ENCODE measurements around the gene AAK1. TPM values are rescaled to one million over a fixed set of nuclear protein-coding genes. Genes with fewer than 3 reads are reported as not detected.
"Not testable (repeated sequence)": the region's sequence is repeated elsewhere in the genome, so short reads cannot be mapped to it uniquely, and the experiment has no call there.

AAK1 gene
- total RNA-seq, 2 donors from 2014 or later, result 187 to 243 TPM

DNA sequence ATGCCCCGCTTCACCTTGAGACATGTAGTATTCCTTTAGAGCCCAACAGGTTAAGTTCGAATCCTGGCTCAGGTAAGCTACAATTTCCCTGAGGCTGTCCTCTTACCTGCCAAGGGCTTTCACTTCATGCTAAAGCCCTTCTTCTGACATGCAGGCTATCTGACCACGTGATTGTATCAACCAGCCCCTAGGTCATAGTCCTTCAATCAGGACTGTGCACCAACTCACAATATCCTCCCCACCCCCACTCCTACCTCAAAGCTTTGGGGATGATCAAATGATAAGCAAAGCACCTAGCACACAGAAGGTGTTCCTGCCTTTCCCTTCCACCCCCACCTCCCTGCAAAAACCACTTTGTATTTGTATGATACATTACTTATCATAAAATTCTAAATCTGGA lies 78.9 kb downstream of the AAK1 start:
- H3K9me3 ChIP-seq (ENCODE audit: control insufficient read depth, low read length, poor library complexity, severe bottlenecking), result no peaks in the 10 kb centered on the region
- peak overlapping the region; percentile 47 for H3K4me3 Mint-ChIP-seq
- ATAC-seq, result peak; percentile 30
- no peaks in the 10 kb centered on the region for H3K36me3 Mint-ChIP-seq (ENCODE audit: low read depth)
- DNase-seq, result no peak
- H3K27me3 Mint-ChIP-seq, result no peaks in the 10 kb centered on the region
- peaks cover 72% of the 10 kb centered on the region for H3K4me1 Mint-ChIP-seq
- peak overlapping the region; percentile 88 for H3K27ac Mint-ChIP-seq

DNA sequence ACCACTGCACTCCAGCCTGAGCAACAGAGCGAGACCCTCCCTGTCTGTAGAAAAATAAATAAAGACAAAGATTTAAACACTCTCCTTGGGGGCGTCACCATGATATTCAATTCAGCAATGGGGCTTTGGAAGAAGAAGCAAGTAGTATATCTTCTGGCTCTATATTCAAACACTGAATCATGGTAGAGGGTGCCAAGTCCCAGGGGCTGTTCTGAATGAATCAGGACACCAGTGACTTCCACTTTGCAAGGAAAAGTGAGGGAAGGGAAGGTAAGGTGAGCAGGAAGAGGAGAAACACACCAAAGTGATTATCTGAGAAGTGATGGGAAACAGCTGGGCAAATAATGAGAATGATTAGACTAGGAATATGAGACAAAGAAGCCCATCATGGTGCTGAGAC lies 80.5 kb downstream of the AAK1 start:
- Mint-ChIP-seq H3K4me3 (no peak overlapping the region), H3K36me3 (ENCODE audit: low read depth) (no peaks in the 10 kb centered on the region), H3K4me1 (peaks cover 60% of the 10 kb centered on the region), H3K27me3 (no peaks in the 10 kb centered on the region), H3K27ac (peak overlapping the region; percentile 27)
- ATAC-seq, result no peak
- H3K9me3 ChIP-seq (ENCODE audit: control insufficient read depth, low read length, poor library complexity, severe bottlenecking), result no peaks in the 10 kb centered on the region
- DNase-seq, result no peak

DNA sequence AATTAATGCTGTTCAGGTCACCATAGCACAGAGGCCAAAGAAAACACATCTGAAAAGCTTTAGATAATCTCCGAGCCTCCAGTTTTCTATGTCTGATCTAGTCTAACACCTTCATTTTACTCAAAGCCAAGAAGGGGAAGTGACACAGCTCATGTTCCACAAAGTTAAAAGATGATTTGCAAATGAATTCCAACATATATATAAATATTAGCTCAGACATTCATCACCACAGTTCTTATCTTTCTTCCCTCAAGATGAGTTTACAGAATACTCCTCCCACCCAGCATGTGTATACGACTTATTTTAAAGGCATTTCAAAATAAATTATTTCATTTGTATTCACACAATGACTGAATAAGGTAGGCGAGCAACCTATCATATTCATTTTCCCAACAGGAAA lies 82.4 kb downstream of the AAK1 start:
- no peaks in the 10 kb centered on the region for H3K36me3 Mint-ChIP-seq (ENCODE audit: low read depth)
- no peaks in the 10 kb centered on the region for H3K9me3 ChIP-seq (ENCODE audit: control insufficient read depth, low read length, poor library complexity, severe bottlenecking)
- H3K4me3 Mint-ChIP-seq, result no peak overlapping the region
- H3K4me1 Mint-ChIP-seq, result peaks cover 54% of the 10 kb centered on the region
- peak overlapping the region; percentile 49 for H3K27ac Mint-ChIP-seq
- ATAC-seq, result no peak
- no peaks in the 10 kb centered on the region for H3K27me3 Mint-ChIP-seq
- no peak for DNase-seq

DNA sequence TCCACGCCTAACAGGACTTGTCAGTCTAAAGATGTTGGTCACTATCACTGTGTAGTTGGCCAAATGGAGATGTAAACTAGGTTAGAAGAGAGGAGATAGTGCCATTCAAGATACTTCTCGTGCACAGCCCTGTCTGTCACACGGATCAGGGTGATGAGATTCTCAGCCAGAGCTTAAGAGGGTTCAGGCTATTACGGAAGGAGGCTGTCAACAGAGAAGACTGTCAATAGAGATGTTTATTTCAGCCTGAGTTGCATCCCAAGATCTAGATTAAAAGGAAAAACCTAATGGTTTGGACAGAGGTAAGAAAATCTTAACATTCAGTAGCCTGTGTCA lies 83.4 kb downstream of the AAK1 start:
- no peaks in the 10 kb centered on the region for H3K9me3 ChIP-seq (ENCODE audit: control insufficient read depth, low read length, poor library complexity, severe bottlenecking)
- no peaks in the 10 kb centered on the region for H3K27me3 Mint-ChIP-seq
- no peaks in the 10 kb centered on the region for H3K36me3 Mint-ChIP-seq (ENCODE audit: low read depth)
- no peak overlapping the region for H3K4me3 Mint-ChIP-seq
- DNase-seq (no peak), ATAC-seq (peak; percentile 5)
- H3K27ac Mint-ChIP-seq, result no peak overlapping the region
- H3K4me1 Mint-ChIP-seq, result peaks cover 51% of the 10 kb centered on the region

DNA sequence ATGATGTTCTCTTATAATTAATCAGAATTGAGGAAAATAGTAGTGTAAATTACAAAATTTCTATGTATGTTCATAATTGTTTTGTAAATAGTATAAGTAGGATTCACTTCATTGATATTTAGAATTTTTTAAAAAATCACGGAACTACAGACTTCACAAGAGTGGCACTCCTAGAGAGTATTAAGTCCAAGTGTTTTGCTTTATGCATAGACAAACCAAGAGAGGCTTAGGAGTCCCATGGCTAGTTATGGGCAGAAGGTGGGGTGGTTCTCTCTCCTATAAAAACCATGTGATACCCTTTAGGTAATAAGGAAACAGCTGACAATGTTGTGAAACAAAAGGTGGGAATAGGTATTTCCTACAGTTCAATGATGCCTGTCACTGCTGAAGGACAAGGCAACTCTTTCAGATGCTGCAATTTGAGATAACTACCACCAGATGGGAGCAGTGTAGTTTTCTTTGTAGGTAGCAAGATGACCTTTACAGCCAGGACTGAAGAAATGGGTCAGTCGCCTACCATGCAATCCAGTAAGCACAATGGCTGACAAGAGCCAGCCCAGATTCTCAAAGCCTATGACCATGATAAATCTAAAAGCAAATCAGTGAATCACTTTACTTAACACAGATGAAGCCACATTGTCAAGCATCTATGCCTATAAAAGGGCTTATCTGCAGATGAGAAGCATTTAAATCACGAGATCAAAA lies 83.9 kb downstream of the AAK1 start:
- no peaks in the 10 kb centered on the region for H3K9me3 ChIP-seq (ENCODE audit: control insufficient read depth, low read length, poor library complexity, severe bottlenecking)
- ATAC-seq (peak; percentile 75), DNase-seq (no peak)
- no peak overlapping the region for H3K27ac Mint-ChIP-seq
- H3K4me3 Mint-ChIP-seq, result peak overlapping the region; percentile 47
- H3K4me1 Mint-ChIP-seq, result peaks cover 51% of the 10 kb centered on the region
- H3K27me3 Mint-ChIP-seq, result no peaks in the 10 kb centered on the region
- no peaks in the 10 kb centered on the region for H3K36me3 Mint-ChIP-seq (ENCODE audit: low read depth)

DNA sequence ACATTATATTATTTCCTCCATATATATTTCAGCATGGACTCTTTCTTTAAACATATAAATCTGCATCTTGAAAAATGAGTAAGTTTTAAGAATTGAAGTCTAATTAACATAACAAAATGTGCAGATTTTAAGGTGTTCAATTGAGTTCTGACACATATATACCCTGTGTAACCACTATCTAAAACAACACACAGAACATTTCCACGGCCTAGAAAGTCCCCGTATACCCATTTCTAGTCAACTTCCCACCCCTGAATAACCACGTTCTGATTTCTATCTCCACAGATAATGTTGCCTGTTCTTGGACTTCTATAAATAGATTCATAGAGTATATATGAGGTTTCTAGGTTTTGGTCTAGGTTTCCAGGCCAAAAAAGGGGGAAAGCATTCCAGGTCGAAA lies 87.5 kb downstream of the AAK1 start:
- DNase-seq (no peak), ATAC-seq (peak; percentile 61)
- H3K4me3 Mint-ChIP-seq, result no peak overlapping the region

DNA sequence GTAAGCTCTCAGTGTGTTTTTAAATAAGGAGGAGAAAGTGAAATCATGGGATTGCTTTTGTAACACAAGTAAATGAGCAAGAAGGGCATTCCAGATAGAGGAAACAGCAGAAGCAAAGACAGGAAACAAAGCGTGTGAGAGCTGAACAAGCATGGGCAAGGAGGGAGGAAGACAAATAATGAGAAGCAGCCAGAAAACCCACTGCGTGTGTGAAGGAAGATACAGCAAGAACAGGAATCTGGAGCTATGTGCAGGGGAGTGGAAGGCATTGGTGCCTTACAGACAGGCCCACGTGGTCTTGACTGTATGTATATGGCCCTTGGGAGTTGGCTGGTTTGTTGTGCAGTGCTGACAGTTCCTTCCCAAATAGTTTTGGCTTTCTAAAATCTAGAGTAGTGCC lies 88.6 kb downstream of the AAK1 start:
- peak; percentile 30 for ATAC-seq
- no peaks in the 10 kb centered on the region for H3K9me3 ChIP-seq (ENCODE audit: control insufficient read depth, low read length, poor library complexity, severe bottlenecking)
- no peaks in the 10 kb centered on the region for H3K36me3 Mint-ChIP-seq (ENCODE audit: low read depth)
- peak overlapping the region; percentile 67 for H3K4me3 Mint-ChIP-seq
- peak overlapping the region; percentile 92 for H3K27ac Mint-ChIP-seq
- DNase-seq, result no peak
- peaks cover 47% of the 10 kb centered on the region for H3K4me1 Mint-ChIP-seq
- no peaks in the 10 kb centered on the region for H3K27me3 Mint-ChIP-seq

More for the DNA sequence above, 87.5 kb downstream of the AAK1 start:
- no peaks in the 10 kb centered on the region for H3K9me3 ChIP-seq (ENCODE audit: control insufficient read depth, low read length, poor library complexity, severe bottlenecking)
- Mint-ChIP-seq H3K27ac (peak overlapping the region; percentile 62), H3K4me1 (peaks cover 51% of the 10 kb centered on the region), H3K27me3 (no peaks in the 10 kb centered on the region), H3K36me3 (ENCODE audit: low read depth) (no peaks in the 10 kb centered on the region)

DNA sequence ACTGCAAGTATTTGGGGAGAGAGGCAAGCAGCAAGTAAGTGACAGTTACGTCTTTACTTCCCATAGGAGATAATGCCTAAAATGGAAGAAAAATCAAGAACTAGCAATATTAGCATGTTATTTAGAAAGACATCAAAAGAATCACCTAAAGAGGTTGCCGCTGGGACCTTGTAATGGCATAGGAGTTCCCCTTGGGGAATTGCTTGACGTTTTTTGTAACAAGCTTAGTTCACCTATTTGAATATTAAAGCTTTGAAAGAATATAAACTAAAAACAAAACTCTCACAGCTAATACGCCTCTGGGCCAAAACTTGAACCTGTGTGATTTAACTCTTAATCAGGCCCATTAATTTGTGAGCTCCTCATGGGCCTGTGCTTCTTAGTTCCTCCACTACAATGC lies 89.0 kb downstream of the AAK1 start:
- H3K27ac Mint-ChIP-seq, result peak overlapping the region; percentile 92
- ATAC-seq, result peak; percentile 4
- peaks cover 43% of the 10 kb centered on the region for H3K4me1 Mint-ChIP-seq
- H3K27me3 Mint-ChIP-seq, result no peaks in the 10 kb centered on the region
- H3K36me3 Mint-ChIP-seq (ENCODE audit: low read depth), result no peaks in the 10 kb centered on the region
- no peaks in the 10 kb centered on the region for H3K9me3 ChIP-seq (ENCODE audit: control insufficient read depth, low read length, poor library complexity, severe bottlenecking)
- DNase-seq, result no peak
- H3K4me3 Mint-ChIP-seq, result peak overlapping the region; percentile 67

DNA sequence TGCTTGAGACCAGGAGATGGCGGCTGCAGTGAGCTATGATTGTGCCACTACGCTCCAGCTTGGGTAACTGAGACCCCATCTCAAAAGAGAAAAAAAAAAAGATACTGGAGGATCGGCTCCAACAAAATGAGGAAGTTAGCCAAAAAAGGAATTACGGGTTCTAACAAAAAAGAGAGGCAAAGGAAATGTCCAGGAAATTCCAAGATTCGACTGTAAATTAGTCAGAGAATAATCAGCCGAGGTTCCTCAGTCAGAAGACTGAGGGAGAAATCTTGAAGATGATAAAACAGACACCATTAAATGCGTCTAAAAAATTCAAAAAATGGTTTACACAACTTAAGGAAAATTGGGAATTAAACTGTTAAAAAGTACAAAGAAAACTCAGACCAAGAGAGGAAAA lies 89.5 kb downstream of the AAK1 start:
- H3K4me3 Mint-ChIP-seq, result peak overlapping the region; percentile 49
- no peak for DNase-seq
- no peak for ATAC-seq
- no peaks in the 10 kb centered on the region for H3K36me3 Mint-ChIP-seq (ENCODE audit: low read depth)
- H3K9me3 ChIP-seq (ENCODE audit: control insufficient read depth, low read length, poor library complexity, severe bottlenecking), result no peaks in the 10 kb centered on the region
- peaks cover 46% of the 10 kb centered on the region for H3K4me1 Mint-ChIP-seq
- no peaks in the 10 kb centered on the region for H3K27me3 Mint-ChIP-seq
- H3K27ac Mint-ChIP-seq, result peak overlapping the region; percentile 92

DNA sequence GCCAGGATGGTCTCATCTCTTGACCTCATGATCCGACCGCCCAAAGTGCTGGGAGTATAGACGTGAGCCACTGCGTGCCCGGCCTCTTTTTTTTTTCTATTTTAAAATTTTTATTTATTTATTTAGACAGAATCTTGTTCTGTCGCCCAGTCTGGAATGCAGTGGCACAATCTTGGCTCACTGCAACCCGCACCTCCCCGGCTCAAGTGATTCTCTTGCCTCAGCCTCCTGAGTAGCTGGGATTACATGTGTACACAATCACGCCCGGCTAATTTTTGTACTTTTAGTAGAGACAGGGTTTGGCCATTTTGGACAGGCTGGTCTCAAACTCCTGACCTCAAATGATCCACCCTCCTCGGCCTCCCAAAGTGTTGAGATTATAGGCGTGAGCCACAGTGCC lies 93.0 kb downstream of the AAK1 start:
- not testable (repeated sequence) for H3K27me3 Mint-ChIP-seq; H3K4me3 Mint-ChIP-seq; DNase-seq; H3K27ac Mint-ChIP-seq; H3K9me3 ChIP-seq (ENCODE audit: control insufficient read depth, low read length, poor library complexity, severe bottlenecking); ATAC-seq; H3K36me3 Mint-ChIP-seq (ENCODE audit: low read depth)
- peaks cover 49% of the 10 kb centered on the region for H3K4me1 Mint-ChIP-seq

DNA sequence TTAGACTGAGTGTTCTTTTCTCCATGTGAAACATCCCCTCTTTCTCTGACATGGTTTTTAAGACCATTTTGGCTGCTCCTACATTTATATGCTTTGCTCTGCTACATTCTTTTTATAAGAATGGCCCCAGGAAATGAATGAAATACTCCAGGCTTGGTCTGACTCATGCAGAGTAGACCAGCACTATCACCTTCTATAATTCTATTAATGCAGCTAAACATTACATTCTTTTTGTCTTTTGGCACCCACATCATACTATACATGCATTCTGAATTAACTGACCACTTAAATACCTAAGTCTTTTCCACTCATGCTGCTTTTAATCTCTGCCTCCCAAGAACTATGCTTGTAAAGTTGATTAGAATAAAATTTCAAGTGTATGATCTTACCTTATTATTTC lies 94.1 kb downstream of the AAK1 start:
- H3K9me3 ChIP-seq (ENCODE audit: control insufficient read depth, low read length, poor library complexity, severe bottlenecking), result no peaks in the 10 kb centered on the region
- Mint-ChIP-seq H3K27ac (peak overlapping the region; percentile 53), H3K4me3 (no peak overlapping the region), H3K4me1 (peaks cover 45% of the 10 kb centered on the region), H3K36me3 (ENCODE audit: low read depth) (peaks cover 2% of the 10 kb centered on the region), H3K27me3 (no peaks in the 10 kb centered on the region)
- ATAC-seq (no peak), DNase-seq (no peak)

DNA sequence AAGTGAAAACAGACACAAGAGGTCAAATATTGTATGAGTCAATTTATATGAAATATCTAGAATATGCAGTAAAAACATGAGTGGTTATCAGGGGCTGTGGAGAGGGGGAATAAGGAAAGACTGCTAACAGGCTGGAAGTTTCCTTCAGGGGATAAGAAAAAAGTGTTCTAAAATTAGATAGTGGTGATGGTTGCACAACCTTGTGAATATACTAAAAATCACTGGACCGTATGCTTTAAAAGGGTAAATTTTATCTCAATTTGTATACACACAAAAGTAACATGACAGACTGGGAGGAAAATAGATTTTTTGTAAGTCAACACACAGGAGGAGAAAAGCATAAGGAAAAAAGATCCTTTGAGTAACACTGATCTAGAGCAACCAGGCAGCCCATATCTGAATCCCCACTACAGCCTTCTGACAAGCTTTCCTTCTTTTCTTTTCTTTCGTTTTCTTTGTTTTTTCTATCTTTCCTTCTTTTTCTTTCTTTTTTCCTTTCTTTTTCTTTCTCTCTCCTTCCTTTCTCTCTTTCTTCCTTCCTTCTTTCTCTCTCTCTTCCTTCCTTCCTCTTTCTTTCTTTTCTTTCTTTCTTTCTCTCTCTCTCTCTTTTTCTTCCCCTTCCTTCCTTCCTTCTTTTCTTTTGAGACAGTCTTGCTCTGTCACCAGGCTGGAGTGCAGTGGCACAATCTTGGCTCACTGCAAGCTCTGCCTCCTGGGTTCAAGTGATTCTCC lies 95.4 kb downstream of the AAK1 start:
- no peaks in the 10 kb centered on the region for H3K27me3 Mint-ChIP-seq
- no peak for ATAC-seq
- H3K4me1 Mint-ChIP-seq, result peaks cover 47% of the 10 kb centered on the region
- peaks cover 2% of the 10 kb centered on the region for H3K36me3 Mint-ChIP-seq (ENCODE audit: low read depth)
- peak overlapping the region; percentile 59 for H3K27ac Mint-ChIP-seq
- DNase-seq, result no peak
- no peak overlapping the region for H3K4me3 Mint-ChIP-seq
- no peaks in the 10 kb centered on the region for H3K9me3 ChIP-seq (ENCODE audit: control insufficient read depth, low read length, poor library complexity, severe bottlenecking)

DNA sequence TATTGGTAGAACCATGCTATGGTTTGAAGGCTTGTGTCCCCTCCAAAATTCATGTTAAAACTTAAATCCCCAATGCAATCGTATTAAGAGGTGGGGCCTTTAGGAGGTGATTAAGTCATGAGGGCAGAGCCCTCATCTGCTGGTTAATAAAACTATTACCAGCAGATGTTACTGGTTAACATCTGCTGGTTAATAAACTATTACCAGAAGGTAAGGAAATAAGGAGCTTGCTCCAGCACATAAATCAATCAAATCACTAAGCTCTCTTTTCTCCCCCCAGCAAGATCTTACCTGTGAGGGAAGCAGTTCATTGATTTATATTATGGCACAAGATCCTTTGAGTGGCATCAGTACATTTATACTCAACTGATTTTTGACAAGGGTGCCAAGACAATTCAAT lies 96.9 kb downstream of the AAK1 start:
- Mint-ChIP-seq H3K27ac (peak overlapping the region; percentile 4), H3K27me3 (no peaks in the 10 kb centered on the region), H3K4me1 (peaks cover 40% of the 10 kb centered on the region), H3K36me3 (ENCODE audit: low read depth) (peaks cover 4% of the 10 kb centered on the region), H3K4me3 (no peak overlapping the region)
- no peak for ATAC-seq
- no peak for DNase-seq
- H3K9me3 ChIP-seq (ENCODE audit: control insufficient read depth, low read length, poor library complexity, severe bottlenecking), result no peaks in the 10 kb centered on the region

DNA sequence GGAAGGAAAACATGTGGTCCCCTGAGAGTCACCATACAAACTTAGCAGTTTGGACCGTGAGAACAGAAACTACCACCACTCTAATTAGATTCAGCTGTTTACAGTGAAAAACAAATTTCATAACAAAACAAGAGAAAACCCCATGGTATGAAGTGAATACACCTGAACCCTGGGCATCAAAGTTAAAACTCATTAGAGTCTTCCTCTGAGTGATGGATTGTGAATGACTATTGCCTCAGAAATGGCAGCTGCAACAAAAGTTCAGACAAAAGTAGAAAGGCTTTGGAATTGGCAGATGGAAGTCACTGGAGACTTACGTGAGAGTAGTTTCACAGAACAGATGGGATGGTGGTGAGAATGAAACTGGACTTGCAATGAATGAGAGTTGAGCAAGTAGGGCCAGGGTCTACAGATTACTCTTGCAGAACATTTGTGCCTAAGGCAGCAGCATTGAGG lies 98.0 kb downstream of the AAK1 start:
- peak overlapping the region; percentile 4 for H3K27ac Mint-ChIP-seq
- peaks cover 8% of the 10 kb centered on the region for H3K36me3 Mint-ChIP-seq (ENCODE audit: low read depth)
- no peak overlapping the region for H3K4me3 Mint-ChIP-seq
- H3K4me1 Mint-ChIP-seq, result peaks cover 32% of the 10 kb centered on the region
- DNase-seq (no peak), ATAC-seq (no peak)
- no peaks in the 10 kb centered on the region for H3K27me3 Mint-ChIP-seq
- no peaks in the 10 kb centered on the region for H3K9me3 ChIP-seq (ENCODE audit: control insufficient read depth, low read length, poor library complexity, severe bottlenecking)

Data from T-helper 17 cell (primary cell).